ENCODE data around the gene OR4D10.
A peak's percentile ranks its signal among the peaks of the same experiment; 100 is the strongest.

OR4D10 gene

GRCh38 chr11:59473015-59473414 lies at the start of gene OR4D10:
Gene OR4D10, plus strand, starts transcription at chr11:59473315. Its CDS starts 4,115 bp downstream, at chr11:59477430.
- no peak within 1 kb of the TSS for H3K4me3 Mint-ChIP-seq
- no peaks in the 10 kb centered on the region for H3K36me3 Mint-ChIP-seq (ENCODE audit: low read depth)
- peaks cover 4% of the 10 kb centered on the region for H3K27me3 Mint-ChIP-seq (ENCODE audit: low read depth, poor library complexity)
- H3K27ac Mint-ChIP-seq, result no peak within 1 kb of the TSS
- DNase-seq, result no peak
- no peak for TF ChIP-seq CTCF (IDR thresholded peaks at IDR 0.05)
- H3K4me1 Mint-ChIP-seq, result no peaks in the 10 kb centered on the region
- no peaks in the 10 kb centered on the region for H3K9me3 Mint-ChIP-seq

- no peak for DNase-seq
- TF ChIP-seq CTCF (IDR thresholded peaks at IDR 0.05), result no peak
- no peak overlapping the region for H3K27ac Mint-ChIP-seq
- no peak overlapping the region for H3K4me3 Mint-ChIP-seq
- H3K9me3 Mint-ChIP-seq, result no peaks in the 10 kb centered on the region
- no peaks in the 10 kb centered on the region for H3K36me3 Mint-ChIP-seq (ENCODE audit: low read depth)
- H3K27me3 Mint-ChIP-seq (ENCODE audit: low read depth, poor library complexity), result peaks cover 5% of the 10 kb centered on the region
- peaks cover 22% of the 10 kb centered on the region for H3K4me1 Mint-ChIP-seq
These were observed 49.3 kb upstream of the OR4D10 start for GRCh38 chr11:59423835-59424234.

GRCh38 chr11:59425131-59425530 lies 48.0 kb upstream of the OR4D10 start:
- Mint-ChIP-seq H3K4me3 (no peak overlapping the region), H3K36me3 (ENCODE audit: low read depth) (no peaks in the 10 kb centered on the region), H3K9me3 (no peaks in the 10 kb centered on the region), H3K27ac (no peak overlapping the region), H3K27me3 (ENCODE audit: low read depth, poor library complexity) (peaks cover 5% of the 10 kb centered on the region), H3K4me1 (peaks cover 16% of the 10 kb centered on the region)
- DNase-seq, result no peak
- TF ChIP-seq CTCF (IDR thresholded peaks at IDR 0.05), result no peak

- no peak within 1 kb of the TSS for H3K4me3 Mint-ChIP-seq
- H3K27ac Mint-ChIP-seq, result no peak within 1 kb of the TSS
- H3K27me3 Mint-ChIP-seq (ENCODE audit: low read depth, poor library complexity), result peaks cover 5% of the 10 kb centered on the region
These were observed 46.6 kb upstream of the OR4D10 start, which contains the start of gene OR5A2 for GRCh38 chr11:59426361-59427067. Gene OR5A2, minus strand, starts transcription at chr11:59426413. Its CDS starts 3,460 bp downstream, at chr11:59422953.

GRCh38 chr11:59427068-59427382 lies 46.1 kb upstream of the OR4D10 start:
- no peak for TF ChIP-seq CTCF (IDR thresholded peaks at IDR 0.05)
- no peak overlapping the region for H3K27ac Mint-ChIP-seq
- H3K4me3 Mint-ChIP-seq, result no peak overlapping the region
- no peaks in the 10 kb centered on the region for H3K9me3 Mint-ChIP-seq
- peaks cover 5% of the 10 kb centered on the region for H3K27me3 Mint-ChIP-seq (ENCODE audit: low read depth, poor library complexity)
- DNase-seq, result no peak
- no peaks in the 10 kb centered on the region for H3K36me3 Mint-ChIP-seq (ENCODE audit: low read depth)
- H3K4me1 Mint-ChIP-seq, result peaks cover 16% of the 10 kb centered on the region

More at GRCh38 chr11:59426361-59427067, 46.6 kb upstream of the OR4D10 start, which contains the start of gene OR5A2:
- Mint-ChIP-seq H3K36me3 (ENCODE audit: low read depth) (no peaks in the 10 kb centered on the region), H3K4me1 (peaks cover 16% of the 10 kb centered on the region), H3K9me3 (no peaks in the 10 kb centered on the region)
- no peak for TF ChIP-seq CTCF (IDR thresholded peaks at IDR 0.05)
- DNase-seq, result no peak

GRCh38 chr11:59429924-59430516 lies 43.1 kb upstream of the OR4D10 start:
- peak; percentile 82 for TF ChIP-seq CTCF (IDR thresholded peaks at IDR 0.05)
- no peak overlapping the region for H3K27ac Mint-ChIP-seq
- peaks cover 14% of the 10 kb centered on the region for H3K4me1 Mint-ChIP-seq
- no peaks in the 10 kb centered on the region for H3K36me3 Mint-ChIP-seq (ENCODE audit: low read depth)
- H3K4me3 Mint-ChIP-seq, result no peak overlapping the region
- H3K27me3 Mint-ChIP-seq (ENCODE audit: low read depth, poor library complexity), result no peaks in the 10 kb centered on the region
- peak; percentile 37 for DNase-seq
- H3K9me3 Mint-ChIP-seq, result no peaks in the 10 kb centered on the region

Data from nephron progenitor cell (in vitro differentiated cells).